ENCODE measurements around the gene PCDHB16. TPM values are rescaled to one million over a fixed set of nuclear protein-coding genes. Genes with fewer than 3 reads are reported as not detected.
"Not testable (repeated sequence)": the region's sequence is repeated elsewhere in the genome, so short reads cannot be mapped to it uniquely, and the experiment has no call there.

The PCDHB16 gene
- total and polyA plus RNA-seq, 4 experiments from 2014 or later: not detected

- H3K27ac ChIP-seq (ENCODE audit: low read depth, low read length); POLR2A ChIA-PET (ENCODE audit: partially characterized antibody); H3K36me3 ChIP-seq (ENCODE audit: insufficient read depth, low read length); H3K36me3 Mint-ChIP-seq; CTCF ChIA-PET (ENCODE audit: partially characterized antibody); H3K9me3 ChIP-seq (ENCODE audit: control insufficient read depth in 1 of 2, low read length in 2 of 2); H3K4me1 ChIP-seq (ENCODE audit: insufficient read depth, low read length); H3K4me3 Mint-ChIP-seq; H3K4me1 Mint-ChIP-seq; H3K27me3 ChIP-seq (ENCODE audit: insufficient read depth, low read length); H3K27ac Mint-ChIP-seq; H3K4me3 ChIP-seq (ENCODE audit: low read length in 2 of 2); DNase-seq; intact Hi-C loops (cut with micrococcal nuclease): not testable (repeated sequence)
- peaks cover 0 to 52% (median 37%) of the 10 kb centered on the region in 8 donors for H3K9me3 Mint-ChIP-seq
- peaks cover 23 to 30% of the 10 kb centered on the region in 2 donors for H3K27me3 Mint-ChIP-seq
Observed at GRCh38 chr5:141151632-141152031, 30.6 kb upstream of the PCDHB16 start.

- Mint-ChIP-seq H3K9me3 (peaks cover 0 to 56% (median 41%) of the 10 kb centered on the region in 8 donors), H3K27me3 (peaks cover 28 to 31% of the 10 kb centered on the region in 2 donors)
Observed at GRCh38 chr5:141152096-141152495, 30.1 kb upstream of the PCDHB16 start.

GRCh38 chr5:141155540-141156374 is 26.4 kb upstream of the PCDHB16 start:
- Histone ChIP-seq H3K4me3 (ENCODE audit: low read length in 2 of 2) (no peak overlapping the region), H3K27ac (ENCODE audit: low read depth, low read length) (no peak overlapping the region), H3K36me3 (ENCODE audit: insufficient read depth, low read length) (no peaks in the 10 kb centered on the region), H3K9me3 (ENCODE audit: control insufficient read depth in 1 of 2, low read length in 2 of 2) (no peaks in the 10 kb centered on the region), H3K4me1 (ENCODE audit: insufficient read depth, low read length) (no peaks in the 10 kb centered on the region), H3K27me3 (ENCODE audit: insufficient read depth, low read length) (no peaks in the 10 kb centered on the region)
- Mint-ChIP-seq H3K4me3 (no peak overlapping the region), H3K9me3 (peaks cover 0 to 53% (median 42%) of the 10 kb centered on the region in 8 donors), H3K4me1 (peaks cover 0 to 2% (median 0%) of the 10 kb centered on the region in 4 donors), H3K27ac (no peak overlapping the region), H3K27me3 (peaks cover 24 to 27% of the 10 kb centered on the region in 2 donors), H3K36me3 (peaks cover 1 to 3% of the 10 kb centered on the region in 2 donors)
- DNase-seq: no peak
- ChIA-PET POLR2A (ENCODE audit: partially characterized antibody) (no interaction called here), CTCF (ENCODE audit: partially characterized antibody) (no interaction called here)
- intact Hi-C loops (cut with micrococcal nuclease): no loop called here

More at GRCh38 chr5:141152096-141152495, 30.1 kb upstream of the PCDHB16 start:
- H3K36me3 Mint-ChIP-seq; H3K9me3 ChIP-seq (ENCODE audit: control insufficient read depth in 1 of 2, low read length in 2 of 2); H3K4me3 ChIP-seq (ENCODE audit: low read length in 2 of 2); CTCF ChIA-PET (ENCODE audit: partially characterized antibody); H3K4me1 Mint-ChIP-seq; H3K36me3 ChIP-seq (ENCODE audit: insufficient read depth, low read length); intact Hi-C loops (cut with micrococcal nuclease); H3K27ac ChIP-seq (ENCODE audit: low read depth, low read length); H3K4me3 Mint-ChIP-seq; POLR2A ChIA-PET (ENCODE audit: partially characterized antibody); H3K27me3 ChIP-seq (ENCODE audit: insufficient read depth, low read length); H3K4me1 ChIP-seq (ENCODE audit: insufficient read depth, low read length); DNase-seq; H3K27ac Mint-ChIP-seq: not testable (repeated sequence)

GRCh38 chr5:141157356-141157755 is 24.8 kb upstream of the PCDHB16 start:
- H3K27me3 Mint-ChIP-seq: peaks cover 19 to 26% of the 10 kb centered on the region in 2 donors
- H3K4me1 ChIP-seq (ENCODE audit: insufficient read depth, low read length); intact Hi-C loops (cut with micrococcal nuclease); H3K4me3 ChIP-seq (ENCODE audit: low read length in 2 of 2); H3K9me3 ChIP-seq (ENCODE audit: control insufficient read depth in 1 of 2, low read length in 2 of 2); H3K4me1 Mint-ChIP-seq; H3K36me3 ChIP-seq (ENCODE audit: insufficient read depth, low read length); H3K27me3 ChIP-seq (ENCODE audit: insufficient read depth, low read length); CTCF ChIA-PET (ENCODE audit: partially characterized antibody); DNase-seq; H3K36me3 Mint-ChIP-seq; H3K27ac Mint-ChIP-seq; H3K27ac ChIP-seq (ENCODE audit: low read depth, low read length); H3K4me3 Mint-ChIP-seq; POLR2A ChIA-PET (ENCODE audit: partially characterized antibody): not testable (repeated sequence)
- peaks cover 2 to 44% (median 33%) of the 10 kb centered on the region in 8 donors for H3K9me3 Mint-ChIP-seq

GRCh38 chr5:141157901-141158300 is 24.3 kb upstream of the PCDHB16 start:
- H3K9me3 ChIP-seq (ENCODE audit: control insufficient read depth in 1 of 2, low read length in 2 of 2); H3K36me3 ChIP-seq (ENCODE audit: insufficient read depth, low read length); H3K4me3 Mint-ChIP-seq; H3K4me1 ChIP-seq (ENCODE audit: insufficient read depth, low read length); H3K4me1 Mint-ChIP-seq; H3K27ac Mint-ChIP-seq; intact Hi-C loops (cut with micrococcal nuclease); H3K36me3 Mint-ChIP-seq; H3K27ac ChIP-seq (ENCODE audit: low read depth, low read length); H3K4me3 ChIP-seq (ENCODE audit: low read length in 2 of 2); H3K27me3 ChIP-seq (ENCODE audit: insufficient read depth, low read length); CTCF ChIA-PET (ENCODE audit: partially characterized antibody); POLR2A ChIA-PET (ENCODE audit: partially characterized antibody); DNase-seq: not testable (repeated sequence)
- Mint-ChIP-seq H3K9me3 (peaks cover 2 to 41% (median 32%) of the 10 kb centered on the region in 8 donors), H3K27me3 (peaks cover 19 to 26% of the 10 kb centered on the region in 2 donors)

- ChIA-PET CTCF (ENCODE audit: partially characterized antibody) (no interaction called here), POLR2A (ENCODE audit: partially characterized antibody) (no interaction called here)
- H3K27me3 Mint-ChIP-seq: peaks cover 24 to 33% of the 10 kb centered on the region in 2 donors
- H3K4me1 Mint-ChIP-seq: peaks cover 0 to 10% (median 3%) of the 10 kb centered on the region in 4 donors
- no peaks in the 10 kb centered on the region for H3K9me3 ChIP-seq (ENCODE audit: control insufficient read depth in 1 of 2, low read length in 2 of 2)
- no peaks in the 10 kb centered on the region for H3K36me3 ChIP-seq (ENCODE audit: insufficient read depth, low read length)
- peak within 1 kb of the TSS in 3 of 8 donors; percentile 14 to 35 (median 16) for H3K4me3 Mint-ChIP-seq
- H3K27me3 ChIP-seq (ENCODE audit: insufficient read depth, low read length): no peaks in the 10 kb centered on the region
- intact Hi-C loops (cut with micrococcal nuclease): loop anchor here (1.0 kb wide), 1 partner anchor 392 kb away; no protein-coding TSS in a partner anchor
- H3K9me3 Mint-ChIP-seq: peaks cover 0 to 33% (median 13%) of the 10 kb centered on the region in 8 donors
- peaks cover 0 to 4% of the 10 kb centered on the region in 2 donors for H3K36me3 Mint-ChIP-seq
- peak in 2 of 5 donors; percentile 6 to 23 for DNase-seq
- H3K4me1 ChIP-seq (ENCODE audit: insufficient read depth, low read length): no peaks in the 10 kb centered on the region
- H3K27ac Mint-ChIP-seq: no peak within 1 kb of the TSS
- no peak within 1 kb of the TSS for H3K4me3 ChIP-seq (ENCODE audit: low read length in 2 of 2)
- H3K27ac ChIP-seq (ENCODE audit: low read depth, low read length): no peak within 1 kb of the TSS
Observed at GRCh38 chr5:141172381-141173204, 9.6 kb upstream of the PCDHB16 start, which contains the start of gene PCDHB7. Gene PCDHB7 (plus strand): TSS chr5:141172644. CDS start chr5:141172836, 192 bp downstream.

All from CD4-positive, alpha-beta memory T cell (primary cell).